Vagina (tissue), 2 donors: ENCODE results near the gene BRD7. TPM values are rescaled to one million over a fixed set of nuclear protein-coding genes. Genes with fewer than 3 reads are reported as not detected.

ENCODE experiments used
- DNase-seq, 2 donors: peaks; one replicate each; pipeline ENCODE4 v3.0.0-alpha.2; 2017; ENCODE audit errors: extremely low spot score in 2 of 2
- H3K27ac ChIP-seq: fragments of 200-600 bp; sonication (generic); one replicate; pipeline ENCODE4 v1.5.1; 2019
- H3K27me3 ChIP-seq: fragments of 200-600 bp; sonication (generic); one replicate; pipeline ENCODE4 v1.5.1; 2019
- H3K36me3 ChIP-seq, 2 donors: fragments of 200-600 bp; sonication (generic); one replicate each; pipeline ENCODE4 v1.5.1; 2017 to 2019
- H3K4me1 ChIP-seq: fragments of 200-600 bp; sonication (generic); one replicate; pipeline ENCODE4 v1.5.1; 2019
- H3K4me3 ChIP-seq, 2 donors: fragments of 200-600 bp; sonication (generic); 1 replicate in 1 of 2; 2 replicates in 1 of 2; pipeline ENCODE4 v1.5.1; 2016 to 2019
- H3K9me3 ChIP-seq: fragments of 200-600 bp; sonication (generic); one replicate; pipeline ENCODE4 v1.5.1; 2019
- POLR2A ChIP-seq, 2 donors: fragments of 450-650 bp; IDR thresholded peaks; one replicate each; pipeline ENCODE4 v1.6.1; 2017; ENCODE audit warnings: antibody characterized with exemption in 2 of 2, mild to moderate bottlenecking in 2 of 2, moderate library complexity in 2 of 2
- POLR2AphosphoS5 ChIP-seq, 2 donors: sonication (generic); formaldehyde crosslinking; IDR thresholded peaks; one replicate each; pipeline ENCODE4 v1.9.0; 2017; ENCODE audit warnings: antibody characterized with exemption in 2 of 2, mild to moderate bottlenecking in 2 of 2, low read depth in 1 of 2; ENCODE audit not compliant: insufficient read depth in 1 of 2
- intact Hi-C: fragments of 100-400 bp; cut with DNase I; formaldehyde crosslinking; loops from one replicate; pipeline ENCODE4 v1.15.1; 2023
- total RNA-seq: library from RNA; depleted of rRNA; stranded (reverse); fragments of >200 nt; gene quantifications from one replicate; pipeline ENCODE4 v1.2.3, GENCODE V29; 2016
- TF ChIP-seq, protein P1 (sequence below), 3 experiments: fragments of 450-650 bp in 2 of 3; fragments of 200-600 bp in 1 of 3; sonication (generic) in 1 of 3; IDR thresholded peaks; one replicate each; pipeline ENCODE4 v1.5.1; 2017 to 2019; ENCODE audit warnings: antibody characterized with exemption in 3 of 3, mild to moderate bottlenecking in 2 of 3, moderate library complexity in 2 of 3

The BRD7 gene
- total RNA-seq, 1 donor from 2014 or later: 49.6 TPM

DNA sequence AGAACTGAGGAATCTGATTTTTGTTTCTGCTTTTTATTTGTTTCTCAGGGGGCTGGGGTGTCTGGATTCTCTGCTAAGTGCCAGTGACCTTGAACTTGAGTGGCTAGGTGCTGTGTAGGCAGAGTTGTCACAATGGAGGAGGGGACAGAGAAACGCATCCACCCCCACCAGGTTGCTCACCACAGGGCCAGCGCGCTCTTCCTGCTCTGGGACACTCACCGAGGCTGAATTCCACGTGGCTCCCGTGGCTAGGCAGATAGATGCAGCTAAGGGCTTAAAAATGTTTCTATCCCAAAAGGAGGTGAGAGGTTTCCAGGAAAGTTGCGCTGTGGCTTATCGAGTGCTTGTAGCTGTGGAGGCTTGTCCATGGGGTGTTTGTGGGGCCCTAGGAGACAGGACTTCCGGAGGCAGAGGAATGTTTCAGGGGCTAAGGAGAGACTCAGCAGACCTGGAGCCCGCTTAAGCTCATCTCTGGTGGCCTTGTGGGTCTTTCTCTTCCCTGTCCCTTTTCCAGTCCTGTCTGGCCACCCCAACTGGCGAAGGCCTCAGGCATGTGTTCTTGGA is 65.7 kb downstream of the BRD7 start:
- Histone ChIP-seq H3K9me3 (no peaks in the 10 kb centered on the region), H3K4me3 (no peak overlapping the region), H3K4me1 (no peaks in the 10 kb centered on the region), H3K27me3 (no peaks in the 10 kb centered on the region), H3K36me3 (no peaks in the 10 kb centered on the region), H3K27ac (no peak overlapping the region)
- TF ChIP-seq, protein P1, sequence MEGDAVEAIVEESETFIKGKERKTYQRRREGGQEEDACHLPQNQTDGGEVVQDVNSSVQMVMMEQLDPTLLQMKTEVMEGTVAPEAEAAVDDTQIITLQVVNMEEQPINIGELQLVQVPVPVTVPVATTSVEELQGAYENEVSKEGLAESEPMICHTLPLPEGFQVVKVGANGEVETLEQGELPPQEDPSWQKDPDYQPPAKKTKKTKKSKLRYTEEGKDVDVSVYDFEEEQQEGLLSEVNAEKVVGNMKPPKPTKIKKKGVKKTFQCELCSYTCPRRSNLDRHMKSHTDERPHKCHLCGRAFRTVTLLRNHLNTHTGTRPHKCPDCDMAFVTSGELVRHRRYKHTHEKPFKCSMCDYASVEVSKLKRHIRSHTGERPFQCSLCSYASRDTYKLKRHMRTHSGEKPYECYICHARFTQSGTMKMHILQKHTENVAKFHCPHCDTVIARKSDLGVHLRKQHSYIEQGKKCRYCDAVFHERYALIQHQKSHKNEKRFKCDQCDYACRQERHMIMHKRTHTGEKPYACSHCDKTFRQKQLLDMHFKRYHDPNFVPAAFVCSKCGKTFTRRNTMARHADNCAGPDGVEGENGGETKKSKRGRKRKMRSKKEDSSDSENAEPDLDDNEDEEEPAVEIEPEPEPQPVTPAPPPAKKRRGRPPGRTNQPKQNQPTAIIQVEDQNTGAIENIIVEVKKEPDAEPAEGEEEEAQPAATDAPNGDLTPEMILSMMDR (IDR thresholded peaks at IDR 0.05): no peak
- no peak for TF ChIP-seq POLR2A (IDR thresholded peaks at IDR 0.05)
- DNase-seq: no peak
- intact Hi-C loops: no loop called here

DNA sequence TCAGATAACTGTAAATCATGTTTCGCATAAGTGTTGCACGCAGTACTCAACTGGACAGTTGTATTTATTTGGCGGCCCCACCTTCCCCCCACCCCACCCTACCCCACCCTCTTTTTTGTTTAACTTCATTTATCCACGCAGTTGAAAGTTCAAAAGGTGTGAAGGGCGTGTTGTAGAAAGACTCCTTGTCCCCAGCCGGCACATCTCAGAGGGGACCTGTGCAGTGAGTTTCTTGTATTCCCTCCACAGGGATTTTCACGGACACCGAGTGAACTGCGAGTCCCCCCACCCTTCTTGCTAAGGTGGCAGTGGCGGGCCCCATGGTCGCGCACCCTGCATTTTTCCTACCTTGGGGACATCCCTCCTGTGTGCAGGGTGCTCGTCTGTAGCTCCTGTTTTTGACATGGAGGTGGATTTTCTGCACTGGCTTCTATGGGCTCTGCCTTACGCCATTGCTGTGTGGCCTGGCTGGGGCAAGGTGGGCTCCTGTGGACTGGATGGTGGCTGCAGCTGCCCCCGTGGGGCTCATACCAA is 66.2 kb downstream of the BRD7 start:
- H3K27ac ChIP-seq: no peak overlapping the region
- TF ChIP-seq POLR2AphosphoS5 (IDR thresholded peaks at IDR 0.05; ENCODE audit: insufficient read depth in 1 of 2, low read depth in 1 of 2) (no peak), POLR2A (IDR thresholded peaks at IDR 0.05) (no peak)
- TF ChIP-seq, protein P1 (IDR thresholded peaks at IDR 0.05): no peak
- H3K36me3 ChIP-seq: no peaks in the 10 kb centered on the region
- H3K9me3 ChIP-seq: no peaks in the 10 kb centered on the region
- H3K4me3 ChIP-seq: no peak overlapping the region
- no peak for DNase-seq
- no peaks in the 10 kb centered on the region for H3K4me1 ChIP-seq
- intact Hi-C loops: no loop called here
- no peaks in the 10 kb centered on the region for H3K27me3 ChIP-seq

DNA sequence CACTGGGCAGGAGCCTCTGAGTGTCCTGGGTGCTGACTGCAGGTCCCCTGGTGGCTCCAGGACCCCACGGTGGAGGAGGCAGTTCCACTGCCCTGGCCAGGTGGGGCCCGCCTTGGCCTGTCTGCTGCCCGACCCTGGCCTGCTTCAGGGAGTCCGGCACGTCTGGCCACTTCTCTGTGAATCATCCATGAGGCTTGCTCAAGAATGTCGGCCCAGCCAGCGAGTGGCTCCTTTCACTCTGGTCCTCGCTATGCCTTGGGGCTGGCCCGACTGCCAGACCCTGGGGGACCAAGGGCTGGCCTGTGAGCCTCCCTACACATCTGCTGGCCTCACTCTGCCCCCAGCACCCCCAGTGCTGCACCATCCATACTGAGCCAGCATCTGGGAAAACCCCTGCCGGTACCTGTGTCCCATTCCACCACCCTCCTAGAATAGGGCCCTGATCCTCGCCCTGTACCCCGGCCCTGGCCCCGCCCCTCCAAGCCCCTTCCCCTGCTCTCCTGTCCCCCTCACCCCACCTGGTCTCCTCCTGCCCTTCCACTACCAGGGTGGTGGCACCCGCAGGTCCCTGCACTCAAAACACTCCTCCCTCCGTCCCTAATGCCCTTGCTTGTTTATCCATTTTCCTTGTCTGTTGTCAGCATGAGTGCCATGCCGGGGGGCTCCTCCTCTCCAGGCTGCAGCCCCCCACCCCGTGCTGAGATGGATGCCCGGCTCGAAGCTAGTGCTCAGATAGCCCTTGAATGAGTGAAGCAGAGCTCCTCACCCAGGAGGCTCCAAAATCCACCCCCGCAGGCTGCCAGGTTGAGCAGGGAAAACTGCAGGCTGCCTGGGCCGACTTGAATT is 66.9 kb downstream of the BRD7 start:
- TF ChIP-seq POLR2A (IDR thresholded peaks at IDR 0.05) (no peak), POLR2AphosphoS5 (IDR thresholded peaks at IDR 0.05; ENCODE audit: insufficient read depth in 1 of 2, low read depth in 1 of 2) (no peak)
- TF ChIP-seq, protein P1 (IDR thresholded peaks at IDR 0.05): no peak
- H3K9me3 ChIP-seq: no peaks in the 10 kb centered on the region
- no peak for DNase-seq
- H3K36me3 ChIP-seq: no peaks in the 10 kb centered on the region
- no peaks in the 10 kb centered on the region for H3K4me1 ChIP-seq
- no peak overlapping the region for H3K4me3 ChIP-seq
- H3K27ac ChIP-seq: no peak overlapping the region
- H3K27me3 ChIP-seq: no peaks in the 10 kb centered on the region
- intact Hi-C loops: no loop called here

DNA sequence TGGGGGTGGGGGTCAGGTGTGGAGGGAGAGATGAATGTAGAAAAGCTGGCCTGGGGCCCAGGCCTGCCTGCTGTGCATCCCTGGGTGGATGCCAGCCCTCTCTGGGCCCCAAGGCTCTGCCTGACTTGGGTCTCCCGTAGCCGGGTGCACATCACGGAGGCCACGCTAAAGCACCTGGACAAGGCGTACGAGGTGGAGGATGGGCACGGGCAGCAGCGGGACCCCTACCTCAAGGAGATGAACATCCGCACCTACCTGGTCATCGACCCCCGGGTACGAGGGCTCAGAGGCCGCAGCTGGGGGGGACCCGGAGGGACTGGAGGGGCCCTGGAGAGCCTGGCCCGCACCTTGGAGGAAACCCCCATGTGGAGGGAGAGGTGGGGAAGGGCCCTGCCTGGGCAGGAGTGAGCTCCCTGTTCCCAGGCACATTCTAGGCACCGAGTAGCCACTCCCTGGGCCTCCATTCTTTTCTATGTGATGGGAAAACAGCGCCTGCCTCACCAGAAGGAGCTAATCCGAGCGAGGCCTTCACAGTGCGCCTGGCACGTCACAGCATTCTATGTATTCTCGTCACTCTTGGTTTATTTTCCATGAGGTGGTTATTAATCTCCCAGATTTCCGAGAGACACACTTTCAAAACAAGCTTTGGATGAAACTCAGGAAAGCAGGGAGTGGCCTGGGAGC is 67.7 kb downstream of the BRD7 start:
- no peaks in the 10 kb centered on the region for H3K27me3 ChIP-seq
- intact Hi-C loops: no loop called here
- TF ChIP-seq POLR2A (IDR thresholded peaks at IDR 0.05) (no peak), POLR2AphosphoS5 (IDR thresholded peaks at IDR 0.05; ENCODE audit: insufficient read depth in 1 of 2, low read depth in 1 of 2) (no peak)
- TF ChIP-seq, protein P1 (IDR thresholded peaks at IDR 0.05): no peak
- H3K36me3 ChIP-seq: no peaks in the 10 kb centered on the region
- DNase-seq: no peak
- no peak overlapping the region for H3K4me3 ChIP-seq
- no peaks in the 10 kb centered on the region for H3K4me1 ChIP-seq
- H3K27ac ChIP-seq: no peak overlapping the region
- no peaks in the 10 kb centered on the region for H3K9me3 ChIP-seq
